ENCODE results near the gene GNG11.

GNG11 gene

DNA sequence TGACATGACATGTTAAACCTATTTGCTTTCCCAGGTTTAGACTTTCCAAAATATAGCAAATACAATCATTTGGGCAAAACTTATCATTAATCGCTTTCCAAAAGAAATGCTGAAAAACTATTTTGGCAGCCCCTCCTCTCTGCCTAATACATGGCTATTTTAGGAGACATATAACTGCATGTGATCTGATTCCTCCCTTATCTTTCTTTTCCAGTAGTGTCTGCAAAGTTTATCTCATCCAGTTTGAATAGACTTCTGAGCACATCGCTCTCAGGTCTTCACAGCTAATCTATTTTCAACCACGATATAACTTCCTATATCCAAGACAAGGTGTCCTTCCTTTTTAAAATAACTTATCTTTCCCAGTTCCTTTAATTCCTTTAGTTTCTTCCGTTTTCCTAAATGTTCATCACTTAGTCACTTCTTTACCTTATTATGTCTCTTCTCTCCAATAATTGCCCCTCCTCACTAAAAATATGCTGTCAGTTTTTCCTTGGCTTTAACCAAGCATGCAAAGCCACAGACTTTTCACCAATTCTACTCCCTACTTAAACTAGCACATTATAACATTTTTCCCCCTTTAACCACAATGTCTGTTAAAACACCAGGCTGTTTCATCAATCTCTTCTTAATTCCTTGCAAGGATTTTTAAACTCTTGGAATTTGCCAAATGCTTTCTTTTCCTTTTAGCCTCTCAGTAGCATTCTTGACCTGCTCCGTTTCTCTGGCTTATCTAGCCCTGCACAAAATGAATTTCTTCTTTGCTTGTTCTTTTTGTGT lies 24.4 kb downstream of the GNG11 start:
- DNase-seq = peak; percentile 30 to 76
- no peak for TF ChIP-seq POLR2A (IDR thresholded peaks at IDR 0.05; ENCODE audit: low read length)
- TF ChIP-seq GATA1 (IDR thresholded peaks at IDR 0.05; ENCODE audit: low read depth, low read length) = no peak

DNA sequence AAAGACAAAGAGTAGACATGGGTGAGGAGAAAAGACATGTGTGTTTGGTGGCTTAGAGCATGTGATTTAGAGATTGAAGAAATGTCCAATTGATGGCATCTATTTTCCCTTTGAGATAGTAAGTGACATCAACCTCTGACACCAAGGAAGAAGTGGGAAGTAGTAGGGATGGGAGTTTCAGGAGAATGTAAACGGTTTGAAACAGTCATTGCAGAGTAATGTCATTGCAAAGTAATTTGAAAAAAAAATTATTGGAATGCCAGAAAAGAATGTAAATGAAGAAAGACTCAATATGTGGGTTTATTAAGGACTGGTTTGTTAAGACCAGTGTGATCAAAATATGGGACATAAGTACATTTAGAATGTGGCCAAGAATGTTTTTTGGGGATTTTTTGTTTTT lies 26.6 kb downstream of the GNG11 start:
- no peak for TF ChIP-seq POLR2A (IDR thresholded peaks at IDR 0.05; ENCODE audit: low read length)
- no peak for TF ChIP-seq GATA1 (IDR thresholded peaks at IDR 0.05; ENCODE audit: low read depth, low read length)
- DNase-seq = no peak

DNA sequence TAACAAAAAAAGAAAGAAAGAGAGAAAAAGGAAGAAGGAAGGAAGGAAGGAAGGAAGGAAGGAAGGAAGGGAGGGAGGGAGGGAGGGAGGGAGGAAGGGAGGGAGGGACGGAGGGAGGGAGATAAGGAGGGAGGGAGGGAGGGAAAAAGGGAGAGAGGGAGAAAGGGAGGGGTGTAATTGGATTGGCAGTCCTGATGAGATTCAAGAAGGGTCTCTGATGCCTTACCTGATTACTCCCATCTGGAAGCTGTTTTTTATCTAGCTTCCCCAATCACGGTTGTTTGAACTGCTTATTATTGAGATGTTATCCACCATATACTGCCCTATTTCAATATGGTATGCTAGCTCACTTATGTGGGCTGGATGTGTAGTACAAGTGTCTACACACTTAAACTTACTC lies 27.3 kb downstream of the GNG11 start:
- no peak for DNase-seq
- TF ChIP-seq POLR2A (IDR thresholded peaks at IDR 0.05; ENCODE audit: low read length) (no peak), GATA1 (IDR thresholded peaks at IDR 0.05; ENCODE audit: low read depth, low read length) (no peak)

DNA sequence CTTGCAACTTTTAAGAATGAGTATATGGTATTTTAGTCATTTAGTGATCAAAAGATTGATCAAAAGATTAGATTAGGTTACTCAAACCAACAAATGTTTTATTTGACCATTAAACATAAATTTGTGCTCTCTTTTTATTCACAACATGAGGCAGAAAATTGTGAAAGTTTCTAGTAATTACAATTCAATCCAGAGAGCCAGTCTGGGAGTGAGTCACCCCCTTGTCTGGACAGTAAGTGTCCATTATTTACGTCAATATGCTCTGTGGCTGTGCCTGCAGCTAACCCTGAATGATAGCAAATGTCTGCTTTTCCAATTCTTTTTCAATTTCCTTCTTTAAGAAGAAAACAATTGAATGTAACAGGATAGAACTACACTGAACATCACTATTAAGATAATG lies 27.9 kb downstream of the GNG11 start:
- no peak for TF ChIP-seq GATA1 (IDR thresholded peaks at IDR 0.05; ENCODE audit: low read depth, low read length)
- TF ChIP-seq POLR2A (IDR thresholded peaks at IDR 0.05; ENCODE audit: low read length) = no peak
- DNase-seq = no peak

DNA sequence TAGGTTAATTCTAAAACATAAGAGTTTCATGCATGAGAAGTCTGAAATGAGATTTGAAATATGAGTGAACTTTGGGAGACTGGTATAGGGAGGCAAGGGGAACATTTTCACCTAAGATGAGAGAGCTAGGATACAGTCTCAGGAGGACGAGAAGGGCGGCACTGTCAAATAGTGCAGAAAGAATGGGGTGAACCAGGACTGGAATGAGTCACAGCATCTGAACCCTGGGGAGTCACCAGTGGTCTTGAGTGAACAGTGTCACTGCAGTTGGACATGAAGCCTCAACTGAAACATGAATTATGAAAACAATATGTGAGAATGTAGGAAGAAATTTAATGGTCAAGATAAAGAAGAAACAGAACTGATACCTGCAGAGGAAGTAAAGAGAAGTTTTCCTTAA lies 33.8 kb downstream of the GNG11 start:
- no peak for TF ChIP-seq POLR2A (IDR thresholded peaks at IDR 0.05; ENCODE audit: low read length)
- no peak for TF ChIP-seq GATA1 (IDR thresholded peaks at IDR 0.05; ENCODE audit: low read depth, low read length)
- no peak for DNase-seq

DNA sequence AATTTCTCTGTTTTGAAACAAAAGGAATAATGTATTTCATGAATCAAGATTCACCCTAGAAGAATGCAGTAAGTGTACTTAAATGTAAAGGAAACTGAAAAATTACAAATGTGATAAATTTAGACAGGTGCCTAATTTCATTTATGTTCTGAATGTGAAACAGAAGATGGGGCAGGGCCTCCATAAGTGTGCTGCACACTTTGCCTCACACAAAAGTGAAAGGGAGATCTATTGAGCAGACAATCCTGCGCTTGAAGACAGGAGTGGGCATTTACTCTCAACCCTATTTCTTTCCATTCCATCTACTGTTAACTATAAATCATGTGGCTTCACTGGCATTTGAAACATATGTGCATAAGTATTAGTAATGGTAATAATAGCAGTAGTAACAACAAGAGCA lies 36.2 kb downstream of the GNG11 start:
- DNase-seq = no peak
- TF ChIP-seq GATA1 (IDR thresholded peaks at IDR 0.05; ENCODE audit: low read depth, low read length) = no peak
- no peak for TF ChIP-seq POLR2A (IDR thresholded peaks at IDR 0.05; ENCODE audit: low read length)

DNA sequence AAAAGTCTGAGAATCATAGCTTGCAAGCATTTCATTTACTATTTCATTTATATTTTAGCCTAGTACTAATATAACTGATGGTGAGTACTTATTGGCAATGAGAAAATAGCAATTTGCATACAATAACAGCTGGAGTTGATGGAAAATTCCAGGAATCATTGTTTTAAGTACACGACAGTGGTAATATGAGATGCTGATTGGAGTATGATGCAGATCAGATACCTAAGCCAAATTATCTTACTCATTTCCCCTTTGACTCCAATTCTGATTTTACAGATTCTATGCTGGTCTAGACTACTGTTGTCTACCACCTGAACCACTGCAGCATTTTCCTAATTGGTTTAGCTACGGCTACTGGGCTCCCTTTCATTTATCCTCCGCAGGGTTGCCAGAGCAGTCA lies 36.7 kb downstream of the GNG11 start:
- DNase-seq = no peak
- TF ChIP-seq GATA1 (IDR thresholded peaks at IDR 0.05; ENCODE audit: low read depth, low read length) (no peak), POLR2A (IDR thresholded peaks at IDR 0.05; ENCODE audit: low read length) (no peak)

DNA sequence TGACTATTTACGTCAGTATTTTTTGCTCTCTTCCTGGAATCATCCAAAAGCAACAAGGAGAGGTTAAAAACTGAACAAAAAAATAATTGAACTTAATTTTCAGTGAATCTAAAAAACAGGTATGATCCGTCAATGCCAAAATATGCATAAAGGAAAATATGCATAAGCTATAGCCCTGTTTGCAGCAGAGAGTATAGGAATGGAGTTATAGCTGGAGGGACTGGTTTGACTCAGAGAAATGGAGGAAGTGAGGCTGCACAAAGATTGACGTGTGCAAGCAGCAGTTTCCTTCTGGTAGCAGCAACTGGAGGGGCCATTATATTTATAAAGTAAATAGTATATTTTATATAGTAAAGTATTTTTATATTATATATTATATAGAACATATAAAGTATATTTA lies 37.1 kb downstream of the GNG11 start:
- TF ChIP-seq GATA1 (IDR thresholded peaks at IDR 0.05; ENCODE audit: low read depth, low read length) = no peak
- no peak for TF ChIP-seq POLR2A (IDR thresholded peaks at IDR 0.05; ENCODE audit: low read length)
- DNase-seq = no peak

DNA sequence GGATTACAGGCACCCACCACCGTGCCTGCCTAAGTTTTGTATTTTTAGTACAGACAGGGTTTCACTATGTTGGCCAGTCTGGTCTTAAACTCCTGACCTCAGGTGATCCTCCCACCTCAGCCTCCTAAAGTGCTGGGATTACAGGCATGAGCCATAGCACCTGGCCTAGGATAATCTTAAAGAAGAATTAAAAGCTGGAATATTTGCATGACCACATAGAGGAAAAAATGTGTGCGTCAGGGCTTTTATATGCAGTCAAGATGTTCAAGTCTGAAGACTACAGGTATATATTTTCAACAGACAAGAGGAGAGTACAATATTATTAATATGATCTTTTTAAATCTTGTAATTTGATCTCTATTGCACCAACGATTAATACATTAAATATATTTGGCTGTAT lies 39.5 kb downstream of the GNG11 start:
- TF ChIP-seq POLR2A (IDR thresholded peaks at IDR 0.05; ENCODE audit: low read length) (no peak), GATA1 (IDR thresholded peaks at IDR 0.05; ENCODE audit: low read depth, low read length) (no peak)
- DNase-seq = no peak

DNA sequence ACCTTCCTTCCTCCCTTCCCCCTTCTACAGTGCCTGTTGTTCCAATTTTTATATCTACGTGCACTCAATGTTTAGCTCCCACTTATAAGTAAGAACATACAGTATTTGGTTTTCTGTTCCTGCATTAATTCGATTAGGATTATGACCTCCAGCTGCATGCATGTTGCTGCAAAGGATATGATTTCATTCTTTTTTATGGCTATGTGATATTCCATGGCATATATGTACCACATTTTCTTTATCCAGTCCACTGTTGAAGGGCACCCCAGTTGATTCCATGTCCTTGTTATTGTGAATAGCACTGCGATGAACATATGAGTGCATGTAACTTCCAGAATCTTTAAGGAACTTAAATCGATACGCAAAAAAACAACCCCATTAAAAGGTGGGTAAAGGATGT lies 42.7 kb downstream of the GNG11 start:
- DNase-seq = no peak
- TF ChIP-seq GATA1 (IDR thresholded peaks at IDR 0.05; ENCODE audit: low read depth, low read length) (no peak), POLR2A (IDR thresholded peaks at IDR 0.05; ENCODE audit: low read length) (no peak)

DNA sequence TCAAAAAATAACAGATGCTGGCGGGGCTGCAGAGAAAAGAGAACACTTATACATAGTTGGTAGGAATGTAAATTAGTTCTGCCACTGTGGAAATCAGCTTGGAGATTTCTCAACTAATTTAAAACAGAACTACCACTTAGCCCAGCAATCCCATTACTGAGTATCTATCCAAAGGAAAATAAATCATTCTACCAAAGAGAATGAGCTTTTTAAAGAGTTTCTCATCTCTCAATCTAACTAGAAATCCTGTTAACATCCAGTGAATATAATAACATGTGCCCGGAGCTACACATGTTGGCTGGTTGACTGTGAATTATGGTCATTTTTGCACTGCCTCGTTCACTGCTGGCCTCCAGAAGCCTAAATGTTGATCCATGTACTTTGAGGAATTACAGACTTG lies 43.3 kb downstream of the GNG11 start:
- no peak for DNase-seq
- TF ChIP-seq GATA1 (IDR thresholded peaks at IDR 0.05; ENCODE audit: low read depth, low read length) (no peak), POLR2A (IDR thresholded peaks at IDR 0.05; ENCODE audit: low read length) (no peak)

DNA sequence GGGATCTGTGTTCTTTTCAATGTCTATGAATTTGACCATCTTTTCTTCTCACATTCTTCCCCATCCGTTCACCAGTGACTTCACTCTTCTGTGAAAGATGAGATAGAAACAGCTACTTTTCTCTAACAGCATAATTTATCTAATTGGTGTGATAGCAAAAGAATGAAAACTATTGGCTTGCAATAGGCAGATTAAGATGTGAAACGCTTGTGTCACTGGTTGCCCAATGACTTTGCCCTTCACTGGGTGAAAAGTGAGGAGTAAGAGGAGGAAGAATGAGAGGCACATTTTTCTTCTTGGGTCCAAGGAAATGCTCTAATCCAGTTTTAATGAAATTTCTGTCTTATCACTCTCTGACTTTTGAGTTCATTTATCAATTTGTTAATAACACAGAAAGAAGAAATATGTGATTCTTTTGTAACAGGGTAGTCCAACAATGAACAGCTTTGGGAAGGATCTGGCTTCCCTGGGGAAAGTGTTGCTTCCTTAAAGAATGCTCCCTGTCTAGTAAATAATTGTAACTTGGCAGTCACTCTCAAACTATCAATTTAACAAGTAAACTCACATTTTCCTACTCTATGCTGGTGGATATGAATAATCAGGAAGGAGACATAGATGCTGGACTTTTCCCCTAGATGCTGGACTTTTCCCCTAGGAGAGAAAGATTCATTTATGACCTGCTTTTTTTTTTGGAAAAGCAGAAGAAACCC lies 47.5 kb downstream of the GNG11 start:
- DNase-seq = no peak
- no peak for TF ChIP-seq GATA1 (IDR thresholded peaks at IDR 0.05; ENCODE audit: low read depth, low read length)
- no peak for TF ChIP-seq POLR2A (IDR thresholded peaks at IDR 0.05; ENCODE audit: low read length)

DNA sequence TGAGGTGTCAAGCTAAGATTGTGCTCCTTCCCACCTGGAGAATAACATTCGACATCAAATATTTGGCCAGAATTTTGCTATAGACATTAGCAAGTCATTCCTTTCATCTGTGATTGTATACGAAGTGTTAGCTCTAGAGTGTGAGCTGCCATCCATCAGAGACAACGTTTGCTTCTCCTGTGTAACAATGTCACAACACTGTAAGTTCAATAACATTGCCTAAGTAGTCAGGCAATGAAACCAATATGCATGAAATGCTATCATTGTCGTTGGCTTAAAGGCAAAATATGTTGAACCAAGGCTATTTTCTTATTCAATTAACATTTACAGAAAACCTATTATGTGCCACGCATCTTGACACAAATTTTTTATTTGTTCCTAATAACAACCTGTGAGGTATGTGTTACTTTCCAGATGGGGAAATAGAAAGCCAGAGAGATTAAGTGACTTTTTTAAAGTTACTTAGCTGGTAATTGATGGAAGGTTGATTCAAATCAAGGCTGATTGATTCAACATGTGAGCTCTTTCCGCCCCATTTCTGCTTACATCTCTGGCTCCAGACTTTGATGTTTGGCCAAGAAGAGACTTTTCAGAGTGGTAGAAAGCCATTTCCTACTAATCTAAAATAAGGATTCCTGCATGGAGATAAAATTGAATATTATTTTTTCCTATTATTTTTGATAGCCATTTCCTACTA lies 50.6 kb downstream of the GNG11 start:
- TF ChIP-seq POLR2A (IDR thresholded peaks at IDR 0.05; ENCODE audit: low read length) (no peak), GATA1 (IDR thresholded peaks at IDR 0.05; ENCODE audit: low read depth, low read length) (no peak)
- DNase-seq = no peak

DNA sequence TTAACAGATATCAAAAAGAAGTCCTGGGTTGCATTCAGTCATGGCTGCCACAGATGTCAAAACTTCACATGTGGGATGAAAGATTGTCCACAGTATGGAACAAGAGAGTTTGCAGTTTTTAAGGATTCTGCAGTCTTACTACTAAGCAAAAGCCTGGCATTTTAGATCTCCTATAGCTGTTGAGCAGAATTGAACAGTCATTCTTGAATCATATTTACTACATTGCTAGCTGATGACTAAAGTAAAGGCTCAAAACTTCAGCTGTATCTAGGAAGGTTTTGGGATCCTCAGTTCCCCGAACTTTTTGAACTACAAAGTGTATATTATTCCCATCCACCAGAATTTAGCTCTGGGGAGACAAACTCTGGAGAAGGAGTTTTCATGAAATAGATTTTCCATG lies 51.6 kb downstream of the GNG11 start:
- TF ChIP-seq GATA1 (IDR thresholded peaks at IDR 0.05; ENCODE audit: low read depth, low read length) = no peak
- no peak for TF ChIP-seq POLR2A (IDR thresholded peaks at IDR 0.05; ENCODE audit: low read length)
- no peak for DNase-seq

Measured in erythroblast (primary cell).